HepG2 (cell line): Measurements from ENCODE around the gene CD207. TPM values are rescaled to one million over a fixed set of nuclear protein-coding genes. Genes with fewer than 3 reads are reported as not detected.

Source experiments
- ISX ChIP-seq: sonication (generic); formaldehyde crosslinking; conservative IDR thresholded peaks from 2 replicates; pipeline ENCODE4 v1.5.0; 2020; ENCODE audit warnings: missing genetic modification reagents
- KMT2B ChIP-seq: IDR thresholded peaks from 2 replicates; pipeline ENCODE4 v1.6.1; 2016; ENCODE audit warnings: missing genetic modification reagents, missing compliant biosample characterization
- ZKSCAN8 ChIP-seq: IDR thresholded peaks from 2 replicates; pipeline ENCODE4 v1.6.1; 2016; ENCODE audit warnings: borderline replicate concordance, missing genetic modification reagents, missing compliant biosample characterization
- polyA plus RNA-seq, 8 experiments: library from polyadenylated mRNA; depleted of rRNA in 3 of 8; stranded (reverse) in 7 of 8; unstranded in 1 of 8; fragments of >200 nt; fragmentation: Illumina TruSeq in 4 of 8; extraction: Trizol in 4 of 8; gene quantifications; 2 replicates each; pipeline versions ENCODE4 v1.2.1 to v1.2.3, GENCODE V29; 2011 to 2016; ENCODE audit warnings: low read depth in 4 of 8, missing spikeins in 1 of 8, mixed read lengths in 1 of 8; ENCODE audit not compliant: insufficient read depth in 1 of 8
- total RNA-seq, 5 experiments: library from RNA; depleted of rRNA; stranded (reverse); fragments of >200 nt; fragmentation: Illumina TruSeq; extraction: Trizol; gene quantifications; 2 replicates each; pipeline ENCODE4 v1.2.3, GENCODE V29; 2016; ENCODE audit warnings: low read depth in 1 of 5
- TF ChIP-seq, protein P1 (sequence below), 2 experiments: fragments of 450-650 bp in 1 of 2; sonication (generic) in 1 of 2; formaldehyde crosslinking in 1 of 2; IDR thresholded peaks; 2 replicates each; pipeline versions ENCODE4 v1.6.1 to v1.8.0; 2016 to 2022; ENCODE audit warnings: antibody characterized with exemption in 1 of 2, mild to moderate bottlenecking in 1 of 2, missing genetic modification reagents in 1 of 2

Gene CD207
- total and polyA plus RNA-seq, 2 of the 13 experiments (the other 11 are each of a cell fraction or from before 2014, with no cell fraction given) = 0.09 to 0.15 TPM

DNA sequence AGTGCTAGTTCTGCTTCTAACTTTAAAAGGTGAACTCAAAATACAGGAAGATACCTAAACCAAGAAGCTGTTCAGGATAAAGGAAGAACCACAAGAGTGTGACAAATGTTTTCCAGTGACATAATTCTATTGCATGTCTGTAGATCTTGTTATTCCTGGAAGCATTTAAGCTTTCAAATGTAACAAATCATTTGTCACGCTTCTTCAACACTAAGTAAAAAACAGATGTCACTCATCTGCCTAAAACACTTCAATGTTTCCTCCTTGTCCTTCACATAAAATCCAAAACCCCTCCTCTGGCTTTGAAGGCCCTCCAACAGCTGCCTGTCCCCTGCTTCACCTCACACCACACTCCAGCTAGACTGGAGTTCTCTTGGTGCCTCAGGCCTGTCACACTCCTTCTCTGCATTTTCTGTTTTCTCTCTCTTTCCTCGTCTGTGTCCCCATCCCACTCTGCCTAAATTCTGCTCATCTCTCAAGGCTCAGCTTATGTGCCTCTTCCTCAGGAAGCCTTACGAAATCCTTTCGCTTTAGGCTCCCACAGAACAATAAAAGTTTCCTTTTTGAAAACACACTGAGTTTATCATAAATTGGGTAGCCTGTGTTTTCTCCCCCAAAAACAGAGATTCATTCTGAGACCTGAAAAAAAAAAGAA lies 8.8 kb downstream of the CD207 start (continued):
- TF ChIP-seq, protein P1, sequence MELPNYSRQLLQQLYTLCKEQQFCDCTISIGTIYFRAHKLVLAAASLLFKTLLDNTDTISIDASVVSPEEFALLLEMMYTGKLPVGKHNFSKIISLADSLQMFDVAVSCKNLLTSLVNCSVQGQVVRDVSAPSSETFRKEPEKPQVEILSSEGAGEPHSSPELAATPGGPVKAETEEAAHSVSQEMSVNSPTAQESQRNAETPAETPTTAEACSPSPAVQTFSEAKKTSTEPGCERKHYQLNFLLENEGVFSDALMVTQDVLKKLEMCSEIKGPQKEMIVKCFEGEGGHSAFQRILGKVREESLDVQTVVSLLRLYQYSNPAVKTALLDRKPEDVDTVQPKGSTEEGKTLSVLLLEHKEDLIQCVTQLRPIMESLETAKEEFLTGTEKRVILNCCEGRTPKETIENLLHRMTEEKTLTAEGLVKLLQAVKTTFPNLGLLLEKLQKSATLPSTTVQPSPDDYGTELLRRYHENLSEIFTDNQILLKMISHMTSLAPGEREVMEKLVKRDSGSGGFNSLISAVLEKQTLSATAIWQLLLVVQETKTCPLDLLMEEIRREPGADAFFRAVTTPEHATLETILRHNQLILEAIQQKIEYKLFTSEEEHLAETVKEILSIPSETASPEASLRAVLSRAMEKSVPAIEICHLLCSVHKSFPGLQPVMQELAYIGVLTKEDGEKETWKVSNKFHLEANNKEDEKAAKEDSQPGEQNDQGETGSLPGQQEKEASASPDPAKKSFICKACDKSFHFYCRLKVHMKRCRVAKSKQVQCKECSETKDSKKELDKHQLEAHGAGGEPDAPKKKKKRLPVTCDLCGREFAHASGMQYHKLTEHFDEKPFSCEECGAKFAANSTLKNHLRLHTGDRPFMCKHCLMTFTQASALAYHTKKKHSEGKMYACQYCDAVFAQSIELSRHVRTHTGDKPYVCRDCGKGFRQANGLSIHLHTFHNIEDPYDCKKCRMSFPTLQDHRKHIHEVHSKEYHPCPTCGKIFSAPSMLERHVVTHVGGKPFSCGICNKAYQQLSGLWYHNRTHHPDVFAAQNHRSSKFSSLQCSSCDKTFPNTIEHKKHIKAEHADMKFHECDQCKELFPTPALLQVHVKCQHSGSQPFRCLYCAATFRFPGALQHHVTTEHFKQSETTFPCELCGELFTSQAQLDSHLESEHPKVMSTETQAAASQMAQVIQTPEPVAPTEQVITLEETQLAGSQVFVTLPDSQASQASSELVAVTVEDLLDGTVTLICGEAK (IDR thresholded peaks at IDR 0.05) = no peak
- TF ChIP-seq, protein P1 (CRISPR knock-in tag; IDR thresholded peaks at IDR 0.05) = no peak
- TF ChIP-seq ISX (no peak), ZKSCAN8 (CRISPR knock-in tag) (no peak), KMT2B (CRISPR knock-in tag) (no peak)
- TF ChIP-seq, all 625 proteins: peak for 0
